Stomach smooth muscle (tissue), 2 donors: ENCODE measurements around the gene ESPN.

ENCODE experiments used
- H3K27ac ChIP-seq: one replicate; pipeline ENCODE4 v1.7.0; 2013; ENCODE audit warnings: mild to moderate bottlenecking, low read length, inconsistent platforms
- H3K27me3 ChIP-seq, 2 donors: one replicate each; pipeline ENCODE4 v1.7.0; 2013; ENCODE audit warnings: low read length in 2 of 2; ENCODE audit not compliant: insufficient read depth in 2 of 2, control insufficient read depth in 1 of 2
- H3K36me3 ChIP-seq, 2 donors: one replicate each; pipeline ENCODE4 v1.7.0; 2013; ENCODE audit warnings: low read length in 2 of 2; ENCODE audit not compliant: control insufficient read depth in 2 of 2, insufficient read depth in 2 of 2
- H3K4me1 ChIP-seq: one replicate; pipeline ENCODE4 v1.7.0; 2013; ENCODE audit warnings: low read length; ENCODE audit not compliant: control insufficient read depth, insufficient read depth
- H3K4me3 ChIP-seq, 2 donors: one replicate each; pipeline ENCODE4 v1.7.0; 2013; ENCODE audit warnings: low read length in 2 of 2
- H3K9ac ChIP-seq, 2 donors: one replicate each; pipeline ENCODE4 v1.7.0; 2013; ENCODE audit warnings: low read length in 2 of 2, mild to moderate bottlenecking in 1 of 2
- H3K9me3 ChIP-seq, 2 donors: one replicate each; pipeline ENCODE4 v1.7.0; 2013; ENCODE audit warnings: low read length in 2 of 2; ENCODE audit not compliant: control insufficient read depth in 2 of 2
- donor health status: healthy.
- donor health status: Pancreatic carcinoma.

Gene ESPN

GRCh38 chr1:6494627-6495026 is 70.1 kb downstream of the ESPN start:
- Histone ChIP-seq H3K9me3 (no peaks in the 10 kb centered on the region), H3K36me3 (no peaks in the 10 kb centered on the region), H3K4me3 (no peak overlapping the region), H3K27ac (no peak overlapping the region), H3K4me1 (peaks cover 51% of the 10 kb centered on the region), H3K27me3 (no peaks in the 10 kb centered on the region), H3K9ac (no peak overlapping the region)

GRCh38 chr1:6495041-6495441 is 70.5 kb downstream of the ESPN start:
- Histone ChIP-seq H3K4me3 (no peak overlapping the region), H3K9me3 (no peaks in the 10 kb centered on the region), H3K27me3 (no peaks in the 10 kb centered on the region), H3K27ac (no peak overlapping the region), H3K36me3 (no peaks in the 10 kb centered on the region), H3K4me1 (peaks cover 47% of the 10 kb centered on the region), H3K9ac (no peak overlapping the region)

GRCh38 chr1:6495540-6496364 is 71.2 kb downstream of the ESPN start:
- H3K27ac ChIP-seq, result no peak overlapping the region
- no peaks in the 10 kb centered on the region for H3K27me3 ChIP-seq
- no peak overlapping the region for H3K9ac ChIP-seq
- peak overlapping the region in 1 of 2 donors; percentile 65 for H3K4me3 ChIP-seq
- no peaks in the 10 kb centered on the region for H3K9me3 ChIP-seq
- H3K4me1 ChIP-seq, result peaks cover 40% of the 10 kb centered on the region
- no peaks in the 10 kb centered on the region for H3K36me3 ChIP-seq

DNA sequence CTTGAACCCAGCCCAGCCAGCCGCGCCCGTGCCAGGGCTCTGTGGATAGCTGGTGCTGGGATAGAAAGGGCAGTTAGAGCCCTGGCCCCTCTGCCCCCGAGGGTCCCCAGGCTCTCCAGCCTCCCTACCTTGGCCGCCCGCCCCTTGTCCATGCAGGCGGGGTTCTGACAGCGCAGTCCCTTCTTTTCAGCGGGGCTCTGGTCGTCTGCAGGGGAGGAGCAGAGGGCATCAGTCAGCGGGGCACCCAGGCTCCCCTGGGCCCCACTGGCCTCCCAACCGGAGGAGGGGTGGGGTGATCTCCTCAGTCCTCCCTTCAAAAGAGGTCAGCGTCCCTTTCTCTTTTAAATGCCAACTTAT is 71.8 kb downstream of the ESPN start:
- H3K27me3 ChIP-seq, result no peaks in the 10 kb centered on the region
- H3K9ac ChIP-seq, result peak overlapping the region; percentile 42 to 55
- peaks cover 38% of the 10 kb centered on the region for H3K4me1 ChIP-seq
- peak overlapping the region; percentile 55 to 65 for H3K4me3 ChIP-seq
- no peaks in the 10 kb centered on the region for H3K9me3 ChIP-seq
- H3K27ac ChIP-seq, result peak overlapping the region; percentile 41
- H3K36me3 ChIP-seq, result no peaks in the 10 kb centered on the region

GRCh38 chr1:6496890-6497214 is 72.3 kb downstream of the ESPN start:
- peak overlapping the region; percentile 42 to 55 for H3K9ac ChIP-seq
- H3K4me1 ChIP-seq, result peaks cover 34% of the 10 kb centered on the region
- no peaks in the 10 kb centered on the region for H3K36me3 ChIP-seq
- peak overlapping the region; percentile 41 for H3K27ac ChIP-seq
- H3K27me3 ChIP-seq, result no peaks in the 10 kb centered on the region
- peak overlapping the region; percentile 55 to 65 for H3K4me3 ChIP-seq
- no peaks in the 10 kb centered on the region for H3K9me3 ChIP-seq

- H3K9me3 ChIP-seq, result no peaks in the 10 kb centered on the region
- H3K27ac ChIP-seq, result peak overlapping the region; percentile 41
- H3K4me3 ChIP-seq, result peak overlapping the region; percentile 76 to 81
- peaks cover 33% of the 10 kb centered on the region for H3K4me1 ChIP-seq
- peak overlapping the region; percentile 45 to 51 for H3K9ac ChIP-seq
- H3K27me3 ChIP-seq, result peaks cover 0 to 3% of the 10 kb centered on the region in 2 donors
- H3K36me3 ChIP-seq, result no peaks in the 10 kb centered on the region
Measured at GRCh38 chr1:6497215-6497866, 72.8 kb downstream of the ESPN start.

- Histone ChIP-seq H3K36me3 (no peaks in the 10 kb centered on the region), H3K27me3 (peaks cover 0 to 3% of the 10 kb centered on the region in 2 donors), H3K9ac (peak overlapping the region in 1 of 2 donors; percentile 45), H3K27ac (no peak overlapping the region), H3K4me1 (peaks cover 36% of the 10 kb centered on the region), H3K4me3 (peak overlapping the region; percentile 76 to 81), H3K9me3 (no peaks in the 10 kb centered on the region)
Measured at GRCh38 chr1:6497867-6498575, 73.4 kb downstream of the ESPN start.

DNA sequence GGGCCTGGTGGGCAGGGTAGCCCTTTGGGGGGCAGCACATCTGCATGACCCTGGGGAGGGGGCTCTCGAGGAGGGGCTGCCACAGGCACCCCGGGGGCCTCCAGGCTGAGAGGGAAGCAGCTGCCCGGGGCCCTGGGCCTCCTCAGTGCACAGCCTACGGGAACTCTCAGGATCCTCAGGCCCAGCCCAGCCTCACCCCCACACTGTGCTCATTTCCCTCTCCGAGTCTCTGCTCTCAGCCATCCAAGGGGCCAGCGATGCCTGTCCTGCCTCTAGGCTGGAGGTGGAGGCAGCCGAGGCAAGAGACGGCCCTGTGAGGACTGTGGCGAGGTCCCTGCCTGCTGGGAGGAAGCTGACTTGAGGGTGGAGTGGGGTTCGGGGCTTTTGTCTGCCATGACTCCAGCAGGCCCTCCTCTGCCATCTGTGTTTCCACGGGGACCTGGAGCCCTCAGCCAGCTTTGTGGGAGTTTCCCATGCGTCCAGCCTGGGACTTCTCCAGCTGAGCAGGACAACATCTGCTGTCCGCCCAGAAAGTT is 74.1 kb downstream of the ESPN start:
- no peaks in the 10 kb centered on the region for H3K36me3 ChIP-seq
- H3K27ac ChIP-seq, result no peak overlapping the region
- no peak overlapping the region for H3K4me3 ChIP-seq
- peaks cover 35% of the 10 kb centered on the region for H3K4me1 ChIP-seq
- peaks cover 0 to 3% of the 10 kb centered on the region in 2 donors for H3K27me3 ChIP-seq
- H3K9me3 ChIP-seq, result no peaks in the 10 kb centered on the region
- no peak overlapping the region for H3K9ac ChIP-seq

DNA sequence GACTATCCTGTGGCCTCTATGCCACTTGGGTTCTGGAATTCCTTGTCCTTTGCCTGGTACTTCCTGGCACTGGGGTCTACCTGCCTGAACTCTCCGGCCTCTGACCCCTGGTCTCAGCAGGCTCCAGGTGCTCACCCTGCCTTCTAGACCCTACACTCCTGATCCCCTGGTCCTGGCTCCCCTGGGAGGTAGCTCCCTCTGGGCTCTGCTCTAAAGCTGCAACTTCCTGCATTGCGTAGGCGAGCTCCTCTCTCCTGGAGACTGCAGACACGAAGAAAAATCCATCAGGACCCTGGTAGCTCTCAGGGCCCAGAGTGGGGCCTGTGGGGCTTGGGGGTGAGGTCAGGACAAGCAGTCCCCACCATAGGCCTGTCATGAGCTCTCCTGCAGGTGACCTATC is 74.7 kb downstream of the ESPN start:
- H3K27me3 ChIP-seq, result peaks cover 0 to 3% of the 10 kb centered on the region in 2 donors
- H3K9ac ChIP-seq, result no peak overlapping the region
- H3K27ac ChIP-seq, result no peak overlapping the region
- H3K9me3 ChIP-seq, result no peaks in the 10 kb centered on the region
- H3K4me1 ChIP-seq, result peaks cover 35% of the 10 kb centered on the region
- no peaks in the 10 kb centered on the region for H3K36me3 ChIP-seq
- H3K4me3 ChIP-seq, result no peak overlapping the region

DNA sequence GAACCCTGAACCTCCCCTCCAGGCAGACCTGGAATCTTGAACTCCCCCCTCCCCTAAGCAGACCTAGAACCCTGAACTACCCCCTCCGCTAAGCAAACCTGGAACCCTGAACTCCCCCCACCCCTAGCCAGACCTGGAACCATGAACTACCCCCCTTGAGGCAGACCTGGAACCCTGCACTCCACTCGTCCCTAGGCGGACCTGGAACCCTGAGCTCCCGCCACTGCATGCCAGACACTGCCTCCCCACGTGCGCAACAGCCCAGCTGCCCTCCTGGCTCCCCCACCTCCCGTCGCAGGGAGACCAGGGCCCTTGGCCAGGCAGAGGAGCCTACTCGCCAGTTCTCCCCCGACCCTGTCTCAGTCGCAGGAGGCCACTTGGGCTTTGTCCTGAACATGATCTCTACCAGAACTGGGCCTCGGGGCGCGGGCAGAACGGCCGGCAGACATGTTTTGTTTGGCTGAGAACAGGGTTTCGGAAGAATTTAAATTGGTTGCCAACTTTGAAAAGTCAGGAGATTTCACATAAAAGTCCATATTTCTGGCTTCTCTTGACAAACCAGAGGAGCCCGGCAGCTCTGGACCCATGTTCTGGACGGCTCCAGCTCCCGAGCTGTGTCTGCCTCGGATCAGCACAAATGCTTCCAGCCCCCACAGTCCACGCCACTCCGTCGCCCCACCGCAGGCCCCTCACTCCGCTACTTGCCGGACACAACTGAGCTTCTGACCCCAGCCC is 76.1 kb downstream of the ESPN start:
- Histone ChIP-seq H3K4me3 (no peak overlapping the region), H3K4me1 (peaks cover 35% of the 10 kb centered on the region), H3K36me3 (no peaks in the 10 kb centered on the region), H3K27me3 (peaks cover 0 to 3% of the 10 kb centered on the region in 2 donors), H3K9me3 (no peaks in the 10 kb centered on the region), H3K27ac (no peak overlapping the region), H3K9ac (no peak overlapping the region)
